IMR-90 (cell line): ENCODE results near the gene TEKT1. TPM values are rescaled to one million over a fixed set of nuclear protein-coding genes. Genes with fewer than 3 reads are reported as not detected.
A peak's percentile ranks its signal among the peaks of the same experiment; 100 is the strongest.

ENCODE experiments used
- ATAC-seq: fragments of 200-7000 bp; cut with Tn5 transposase; 2 replicates; pipeline ENCODE4 v1.9.1; 2020; ENCODE audit warnings: low read depth, mild to moderate bottlenecking, moderate library complexity
- BruUV-seq: library from RNA; stranded (reverse); fragments of 400-500 nt; replicated peaks from 2 replicates; lab custom pipeline; 2021; lab: Mats Ljungman, UMichigan
- CTCF ChIA-PET: fragments of 300-600 bp; formaldehyde crosslinking; extraction: SDS; loops from one replicate; lab custom pipeline; 2021; ENCODE audit warnings: antibody characterized with exemption; lab: Yijun Ruan, JAX
- POLR2A ChIA-PET: fragments of 300-600 bp; sonication (Branson Sonifier 250); formaldehyde crosslinking; loops from one replicate; lab custom pipeline; 2022; ENCODE audit warnings: antibody characterized with exemption; ENCODE audit not compliant: unreplicated experiment; lab: Charles Lee
- DNase-seq: peaks from one replicate; pipeline ENCODE4 v3.0.0; 2013
- H2AFZ ChIP-seq: replicated peaks from 2 replicates; pipeline ENCODE3; 2013; ENCODE audit warnings: low read length, mild to moderate bottlenecking; ENCODE audit not compliant: poor library complexity
- H2AK5ac ChIP-seq: 2 replicates; pipeline ENCODE4 v1.6.1; 2013; ENCODE audit warnings: low read depth, low read length, inconsistent platforms
- H2AK9ac ChIP-seq: replicated peaks from 2 replicates; pipeline ENCODE3; 2013; ENCODE audit warnings: mild to moderate bottlenecking, low read depth, low read length, moderate library complexity; ENCODE audit not compliant: poor library complexity
- H2BK120ac ChIP-seq: 2 replicates; pipeline ENCODE4 v1.6.1; 2013; ENCODE audit warnings: low read depth, low read length, inconsistent platforms
- H2BK15ac ChIP-seq: 3 replicates; pipeline ENCODE4 v1.6.1; 2013; ENCODE audit warnings: low read depth, low read length, inconsistent platforms
- H2BK20ac ChIP-seq: 2 replicates; pipeline ENCODE4 v1.6.1; 2013; ENCODE audit warnings: low read depth, mild to moderate bottlenecking, inconsistent platforms, low read length, moderate library complexity
- H2BK5ac ChIP-seq: 2 replicates; pipeline ENCODE4 v1.6.1; 2013; ENCODE audit warnings: mild to moderate bottlenecking, low read depth, low read length, inconsistent platforms; ENCODE audit not compliant: poor library complexity, severe bottlenecking
- H3K14ac ChIP-seq: replicated peaks from 2 replicates; pipeline ENCODE4 v1.6.1; 2013; ENCODE audit warnings: low read depth, low read length, inconsistent platforms
- H3K18ac ChIP-seq: 2 replicates; pipeline ENCODE4 v1.6.1; 2013; ENCODE audit warnings: low read depth, low read length, control low read depth
- H3K23ac ChIP-seq: 2 replicates; pipeline ENCODE4 v1.6.1; 2013; ENCODE audit warnings: low read depth, low read length, inconsistent platforms
- H3K27ac ChIP-seq: 2 replicates; pipeline ENCODE4 v1.5.1; 2013; ENCODE audit warnings: mild to moderate bottlenecking, control low read depth, low read length; ENCODE audit not compliant: insufficient read depth
- H3K27me3 ChIP-seq: 2 replicates; pipeline ENCODE4 v1.6.1; 2013; ENCODE audit warnings: low read length; ENCODE audit not compliant: control insufficient read depth, insufficient read depth
- H3K36me3 ChIP-seq: 2 replicates; pipeline ENCODE4 v1.6.1; 2013; ENCODE audit warnings: low read length, mixed read lengths; ENCODE audit not compliant: control insufficient read depth, insufficient read depth
- H3K4ac ChIP-seq: 2 replicates; pipeline ENCODE4 v1.6.1; 2013; ENCODE audit warnings: low read depth, low read length, inconsistent platforms
- H3K4me1 ChIP-seq: 2 replicates; pipeline ENCODE4 v1.6.1; 2013; ENCODE audit warnings: low read length, mixed read lengths; ENCODE audit not compliant: control insufficient read depth, insufficient read depth
- H3K4me2 ChIP-seq: 2 replicates; pipeline ENCODE4 v1.6.1; 2013; ENCODE audit warnings: low read depth, mild to moderate bottlenecking, control low read depth, low read length, moderate library complexity
- H3K4me3 ChIP-seq: 2 replicates; pipeline ENCODE4 v1.5.1; 2013; ENCODE audit warnings: low read depth, mild to moderate bottlenecking, control low read depth, low read length, moderate library complexity; ENCODE audit not compliant: insufficient read depth
- H3K56ac ChIP-seq: 2 replicates; pipeline ENCODE4 v1.6.1; 2013; ENCODE audit warnings: low read length, inconsistent platforms; ENCODE audit not compliant: insufficient read depth; ENCODE audit errors: extremely low read depth
- H3K79me1 ChIP-seq, 2 experiments: 2 replicates each; pipeline ENCODE4 v1.6.1; 2013; ENCODE audit warnings: low read length in 2 of 2, inconsistent platforms in 1 of 2, low read depth in 1 of 2
- H3K9ac ChIP-seq: 2 replicates; pipeline ENCODE4 v1.6.1; 2013; ENCODE audit warnings: low read depth, low read length, control low read depth
- H3K9me1 ChIP-seq: 2 replicates; pipeline ENCODE4 v1.6.1; 2013; ENCODE audit warnings: low read length, inconsistent platforms; ENCODE audit not compliant: insufficient read depth
- H3K9me3 ChIP-seq: 2 replicates; pipeline ENCODE4 v1.6.1; 2013; ENCODE audit warnings: low read length; ENCODE audit not compliant: control insufficient read depth, insufficient read depth
- H4K20me1 ChIP-seq: 2 replicates; pipeline ENCODE4 v1.6.1; 2013; ENCODE audit warnings: low read length, inconsistent platforms; ENCODE audit not compliant: insufficient read depth
- H4K5ac ChIP-seq: 2 replicates; pipeline ENCODE4 v1.6.1; 2013; ENCODE audit warnings: mild to moderate bottlenecking, low read depth, low read length, control low read depth
- H4K8ac ChIP-seq, 2 experiments: 2 replicates each; pipeline ENCODE4 v1.6.1; 2013; ENCODE audit warnings: low read depth in 2 of 2, low read length in 2 of 2, control low read depth in 1 of 2, inconsistent platforms in 1 of 2
- H4K91ac ChIP-seq: 2 replicates; pipeline ENCODE4 v1.6.1; 2013; ENCODE audit warnings: low read depth, low read length, inconsistent platforms; ENCODE audit not compliant: insufficient read depth
- BHLHE40 ChIP-seq: fragments of 150-350 bp; IDR thresholded peaks from 2 replicates; pipeline ENCODE4 v1.6.1; 2016; ENCODE audit warnings: mild to moderate bottlenecking, low read depth, low read length
- CHD1 ChIP-seq: IDR thresholded peaks from 2 replicates; pipeline ENCODE4 v1.6.1; 2012; ENCODE audit warnings: low read depth, low read length, improper control_type of control experiment
- FOS ChIP-seq: fragments of 150-350 bp; IDR thresholded peaks from 2 replicates; pipeline ENCODE4 v1.6.1; 2016; ENCODE audit warnings: low read depth, low read length
- MAFK ChIP-seq: IDR thresholded peaks from 2 replicates; pipeline ENCODE4 v1.6.1; 2012; ENCODE audit warnings: low read depth, low read length, improper control_type of control experiment
- MXI1 ChIP-seq: IDR thresholded peaks from 2 replicates; pipeline ENCODE4 v1.6.1; 2012; ENCODE audit warnings: low read depth, mild to moderate bottlenecking, low read length, moderate library complexity, borderline replicate concordance
- NFE2L2 ChIP-seq: fragments of 150-350 bp; IDR thresholded peaks from 2 replicates; pipeline ENCODE4 v1.6.1; 2016; ENCODE audit warnings: low read depth, mild to moderate bottlenecking, low read length
- POLR2A ChIP-seq: IDR thresholded peaks from 2 replicates; pipeline ENCODE4 v1.6.1; 2012; ENCODE audit warnings: mild to moderate bottlenecking, low read depth, low read length
- RAD21 ChIP-seq: IDR thresholded peaks from 2 replicates; pipeline ENCODE4 v1.6.1; 2012; ENCODE audit warnings: low read length, improper control_type of control experiment
- dilution Hi-C: fragments of 300-500 bp; cut with HindIII; formaldehyde crosslinking; loops from one replicate; pipeline ENCODE4 v1.14.3; 2018; ENCODE audit warnings: low sequenced_read_pairs; ENCODE audit not compliant: unreplicated experiment
- in situ Hi-C: fragments of 300-500 bp; cut with MboI; formaldehyde crosslinking; loops from 3 replicates; pipeline ENCODE4 v1.14.3; 2019; ENCODE audit warnings: low sequenced_read_pairs, inconsistent platforms, mixed read lengths
- intact Hi-C: fragments of 100-400 bp; cut with micrococcal nuclease; formaldehyde crosslinking; loops from 2 replicates; pipeline ENCODE4 v1.10.0; 2022
- polyA plus RNA-seq, 3 experiments: library from polyadenylated mRNA; depleted of rRNA; stranded (reverse); fragments of >200 nt; gene quantifications; 2 replicates each; pipeline ENCODE4 v1.2.3, GENCODE V29; 2012; ENCODE audit warnings: low replicate concordance in 1 of 3
- total RNA-seq: library from RNA; depleted of rRNA; stranded (reverse); fragments of >200 nt; gene quantifications from 2 replicates; pipeline ENCODE4 v1.2.3, GENCODE V29; 2012

TEKT1 gene
- total and polyA plus RNA-seq, 2 of the 4 experiments (the other 2 are of a cell fraction): not detected

DNA sequence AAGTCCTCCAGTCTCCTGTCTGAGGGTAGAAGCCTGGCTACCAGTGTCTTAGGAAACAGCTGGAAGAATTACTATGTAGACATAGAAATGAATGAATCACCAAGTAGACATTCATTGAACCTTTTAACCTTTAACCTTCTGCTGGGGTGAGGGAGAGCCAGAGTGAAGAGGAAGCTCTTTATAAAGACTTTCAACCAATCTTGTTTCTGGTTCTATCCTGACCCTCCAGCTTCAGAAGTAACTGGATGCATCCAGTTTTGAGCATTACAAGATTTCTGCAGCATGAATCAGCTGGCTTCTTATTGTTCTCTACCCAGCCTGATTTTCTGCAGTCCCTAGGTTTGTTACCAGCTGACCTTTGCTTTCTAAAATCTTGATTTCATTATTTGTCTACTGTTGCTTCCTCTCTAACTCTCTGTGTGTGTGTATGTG is 8.5 kb downstream of the TEKT1 start:
- Histone ChIP-seq H3K27ac (no peak overlapping the region), H3K4me2 (no peak overlapping the region), H3K18ac (no peak overlapping the region), H4K5ac (no peak overlapping the region), H3K56ac (no peak overlapping the region), H2AFZ (no peak overlapping the region), H4K20me1 (no peaks in the 10 kb centered on the region), H2AK5ac (no peak overlapping the region), H3K9ac (no peak overlapping the region), H3K4ac (no peak overlapping the region), H2BK120ac (no peak overlapping the region), H3K36me3 (no peaks in the 10 kb centered on the region), H3K9me3 (no peaks in the 10 kb centered on the region), H3K14ac (no peak overlapping the region), H2BK5ac (no peak overlapping the region), H3K9me1 (no peaks in the 10 kb centered on the region), H4K91ac (no peak overlapping the region), H3K27me3 (no peaks in the 10 kb centered on the region), H3K79me1 (no peaks in the 10 kb centered on the region), H3K4me1 (no peaks in the 10 kb centered on the region), H2BK20ac (no peak overlapping the region), H2AK9ac (no peak overlapping the region), H3K23ac (no peak overlapping the region), H4K8ac (no peak overlapping the region), H2BK15ac (no peak overlapping the region), H3K4me3 (no peak overlapping the region)
- no peak for TF ChIP-seq NFE2L2
- no peak for TF ChIP-seq MXI1
- no peak for TF ChIP-seq CHD1
- TF ChIP-seq POLR2A: no peak
- TF ChIP-seq FOS: no peak
- TF ChIP-seq MAFK: no peak
- TF ChIP-seq BHLHE40: no peak
- TF ChIP-seq RAD21: no peak
- intact Hi-C loops: no loop called here
- dilution Hi-C loops: no loop called here
- BruUV-seq: no TSS peak
- peak; percentile 6 for DNase-seq
- no peak for ATAC-seq
- in situ Hi-C loops: no loop called here
- ChIA-PET POLR2A (no interaction called here), CTCF (no interaction called here)
